ENCODE data around the gene RPS6KA6.

DNA sequence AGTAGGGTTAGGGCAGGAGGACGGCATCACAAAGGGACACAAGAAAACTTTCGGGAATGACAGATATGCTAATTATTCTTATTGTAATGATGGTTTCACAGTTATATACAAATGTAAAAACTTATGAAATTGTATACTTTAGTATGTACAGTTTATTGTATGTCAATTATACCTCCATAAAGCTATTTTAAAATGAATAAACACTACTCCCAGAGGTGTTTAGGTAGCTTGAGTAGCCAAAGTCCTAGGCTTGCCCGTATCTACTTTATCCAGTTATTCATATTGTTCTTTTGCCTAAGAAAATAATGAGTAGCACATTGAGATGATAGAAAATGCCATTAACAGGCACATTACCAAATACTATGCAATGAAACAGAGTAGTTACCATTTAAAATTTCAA is 43.0 kb downstream of the RPS6KA6 start:
- TF ChIP-seq POLR2A (IDR thresholded peaks at IDR 0.05; ENCODE audit: low read length) (no peak), GATA1 (IDR thresholded peaks at IDR 0.05; ENCODE audit: low read depth, low read length) (no peak)
